ENCODE data around the gene MITD1. TPM values are rescaled to one million over a fixed set of nuclear protein-coding genes. Genes with fewer than 3 reads are reported as not detected.

The MITD1 gene
- total and polyA plus RNA-seq, 2 of the 13 experiments (the other 11 are each of a cell fraction or from before 2014, with no cell fraction given), result 17.8 to 43.7 TPM

- peak; percentile 80 for TF ChIP-seq ZBED4 (CRISPR knock-in tag; IDR thresholded peaks at IDR 0.05; ENCODE audit: borderline replicate concordance)
- TF ChIP-seq FOXO4 (CRISPR knock-in tag; conservative IDR thresholded peaks at IDR 0.05), result 0 out of 2 replicates have a peak, but pooled peaks have one; percentile 7
- TF ChIP-seq HNF1A (IDR thresholded peaks at IDR 0.05; ENCODE audit: low read depth), result no peak
- TF ChIP-seq HNF1A (CRISPR knock-in tag; IDR thresholded peaks at IDR 0.05; ENCODE audit: borderline replicate concordance), result peak; percentile 94
- TF ChIP-seq POLR2AphosphoS2 (IDR thresholded peaks at IDR 0.05; ENCODE audit: low read depth, low read length), result no peak
- TF ChIP-seq SALL1 (CRISPR knock-in tag; IDR thresholded peaks at IDR 0.05), result peak; percentile 98
- TF ChIP-seq FOXA1 (IDR thresholded peaks at IDR 0.05), result no peak
- TF ChIP-seq FOXA1 (CRISPR knock-in tag; IDR thresholded peaks at IDR 0.05), result peak; percentile 48
- peak; percentile 83; the same call in 1 of the 2 replicates for TF ChIP-seq PAX8 (CRISPR knock-in tag; IDR thresholded peaks at IDR 0.05; ENCODE audit: borderline replicate concordance)
- 0 out of 2 replicates have a peak, but pooled peaks have one; percentile 43 for TF ChIP-seq ZNF513 (CRISPR knock-in tag; conservative IDR thresholded peaks at IDR 0.05)
- peak; percentile 94; the same call in 1 of the 2 replicates for TF ChIP-seq ZNF101 (CRISPR knock-in tag; IDR thresholded peaks at IDR 0.05; ENCODE audit: borderline replicate concordance, low read depth)
- no peak for TF ChIP-seq MBNL3 (CRISPR knock-in tag; conservative IDR thresholded peaks at IDR 0.05)
- TF ChIP-seq ZNF883 (CRISPR knock-in tag; IDR thresholded peaks at IDR 0.05; ENCODE audit: not compliant biosample characterization), result peak; percentile 99
- TF ChIP-seq ZNF773 (CRISPR knock-in tag; IDR thresholded peaks at IDR 0.05; ENCODE audit: borderline replicate concordance), result peak; percentile 61; the same call in 1 of the 2 replicates
- peak; percentile 50; the same call in 1 of the 2 replicates for TF ChIP-seq RAD21 (CRISPR knock-in tag; IDR thresholded peaks at IDR 0.05)
- TF ChIP-seq KDM6A (CRISPR knock-in tag; IDR thresholded peaks at IDR 0.05; ENCODE audit: low read depth), result no peak
- TF ChIP-seq DNMT3B (CRISPR knock-in tag; conservative IDR thresholded peaks at IDR 0.05), result peak; percentile 85
Observed at GRCh38 chr2:99154643-99155536, 26.0 kb downstream of the MITD1 start, which contains the start of the genes LIPT1 and TSGA10 (continued).

Measured in HepG2 (cell line).